Fibroblast of gingiva (primary cell): ENCODE data around the gene ARID3B.

ENCODE experiments used
- DNase-seq: peaks from one replicate; pipeline ENCODE4 v3.0.0-alpha.2; 2011; ENCODE audit warnings: low read depth

Gene ARID3B

GRCh38 chr15:74604983-74605794 is 64.2 kb downstream of the ARID3B start:
- no peak for DNase-seq

GRCh38 chr15:74605795-74606150 is 64.8 kb downstream of the ARID3B start:
- DNase-seq, result no peak

GRCh38 chr15:74608786-74609185 is 67.8 kb downstream of the ARID3B start:
- DNase-seq, result no peak

- no peak for DNase-seq
These were observed 68.9 kb downstream of the ARID3B start for GRCh38 chr15:74609938-74610301.

GRCh38 chr15:74610302-74610951 is 69.4 kb downstream of the ARID3B start:
- no peak for DNase-seq

- DNase-seq, result no peak
These were observed 70.3 kb downstream of the ARID3B start for GRCh38 chr15:74611341-74611740.

- DNase-seq, result no peak
These were observed 70.8 kb downstream of the ARID3B start for GRCh38 chr15:74611834-74612233.

- DNase-seq, result no peak
These were observed 71.7 kb downstream of the ARID3B start for GRCh38 chr15:74612677-74613076.

- no peak for DNase-seq
These were observed 72.3 kb downstream of the ARID3B start for GRCh38 chr15:74613089-74613952.

GRCh38 chr15:74613953-74614743 is 73.1 kb downstream of the ARID3B start:
- no peak for DNase-seq

- peak; percentile 87 for DNase-seq
These were observed 73.9 kb downstream of the ARID3B start for GRCh38 chr15:74614744-74615507.

- DNase-seq, result peak; percentile 95
These were observed 74.7 kb downstream of the ARID3B start, which contains the start of gene CLK3 for GRCh38 chr15:74615508-74616365. Gene CLK3, plus strand, starts transcription at chr15:74615836. Its CDS starts 3,361 bp downstream, at chr15:74619197.

GRCh38 chr15:74616366-74616939 is 75.4 kb downstream of the ARID3B start:
- DNase-seq, result peak; percentile 73

GRCh38 chr15:74616996-74617395 is 76.0 kb downstream of the ARID3B start:
- no peak for DNase-seq

- no peak for DNase-seq
These were observed 78.0 kb downstream of the ARID3B start for GRCh38 chr15:74618841-74619596.

- DNase-seq, result no peak
These were observed 79.1 kb downstream of the ARID3B start for GRCh38 chr15:74619916-74620635.

- peak; percentile 65 for DNase-seq
These were observed 79.9 kb downstream of the ARID3B start for GRCh38 chr15:74620636-74621545.
